Dedifferentiated amniotic fluid mesenchymal stem cell (primary cell): Measurements from ENCODE around the gene MYO1B.

Experiments
- DNase-seq: peaks from one replicate; pipeline ENCODE4 v3.0.0-alpha.2; 2016; ENCODE audit errors: extremely low spot score

The MYO1B gene

GRCh38 chr2:191459158-191459557 is 214.0 kb downstream of the MYO1B start:
- no peak for DNase-seq

DNA sequence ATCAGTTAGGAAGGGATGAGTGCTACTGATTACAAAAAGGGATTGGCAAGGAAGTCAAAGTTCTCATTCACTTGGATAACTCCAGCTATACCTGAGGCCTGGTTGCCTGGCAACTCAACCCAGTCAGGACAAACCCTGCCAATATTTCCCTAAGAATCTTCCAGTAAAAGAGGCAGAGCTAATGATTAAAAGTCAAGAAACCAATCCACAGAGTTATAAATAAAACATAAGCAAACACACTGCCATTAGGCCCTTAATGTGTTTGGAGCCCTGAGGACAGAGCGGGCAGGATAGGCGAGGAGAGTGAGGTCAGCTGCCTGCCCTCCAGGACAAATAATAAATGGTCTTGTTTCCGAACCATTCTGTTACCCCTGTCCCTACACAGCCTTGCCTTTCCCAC is 217.2 kb downstream of the MYO1B start:
- DNase-seq = no peak

DNA sequence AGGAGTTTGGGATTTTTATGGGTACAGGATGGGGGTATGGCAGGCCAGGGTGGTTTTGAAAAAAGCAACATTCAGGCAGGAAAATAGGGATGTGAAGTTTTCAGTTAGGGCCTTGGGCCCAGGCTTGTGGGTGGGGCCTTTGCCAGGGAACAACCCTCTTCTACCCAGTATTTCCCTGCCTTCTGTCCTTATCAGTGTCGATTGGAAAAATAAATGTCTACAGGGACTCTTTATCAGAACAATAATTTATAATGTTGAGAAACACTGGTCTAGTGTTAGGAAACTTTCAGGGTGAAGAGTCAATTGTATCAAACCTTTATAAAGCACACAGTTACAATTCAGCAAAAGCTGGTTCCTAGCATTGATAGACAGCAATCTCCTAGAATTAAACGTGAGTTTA is 218.6 kb downstream of the MYO1B start:
- no peak for DNase-seq

- no peak for DNase-seq
These were observed 220.7 kb downstream of the MYO1B start for GRCh38 chr2:191465766-191466420.

- DNase-seq = no peak
These were observed 221.9 kb downstream of the MYO1B start for GRCh38 chr2:191467113-191467512.

DNA sequence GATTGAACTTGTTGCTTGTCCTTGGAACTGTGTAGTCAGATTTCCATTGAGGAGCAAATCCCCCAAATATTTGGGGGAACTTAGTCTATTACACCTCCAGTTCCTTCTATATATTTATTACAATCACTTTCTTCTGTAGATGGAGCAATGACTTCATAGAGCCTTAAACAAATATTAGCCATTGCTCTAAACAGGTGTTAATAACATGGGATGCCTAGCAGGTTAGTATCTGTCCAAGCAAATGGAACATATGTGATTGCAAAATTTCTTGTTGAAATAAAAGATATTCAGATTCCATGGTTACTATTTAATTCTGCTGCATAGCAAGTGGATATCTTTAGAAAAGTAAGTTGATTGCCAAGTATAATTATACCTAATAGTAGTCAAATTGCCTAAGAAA is 225.1 kb downstream of the MYO1B start:
- DNase-seq = no peak

GRCh38 chr2:191474464-191474863 is 229.3 kb downstream of the MYO1B start:
- no peak for DNase-seq
